OCI-LY7 (cell line): Measurements from ENCODE around the gene CARD19.

Experiments
- CTCF ChIP-seq: fragments of 200-600 bp; sonication (generic); conservative IDR thresholded peaks from 2 replicates; pipeline ENCODE4 v1.5.1; 2014; ENCODE audit warnings: mild to moderate bottlenecking, antibody characterized with exemption, low read length, moderate library complexity, mixed read lengths
- EZH2phosphoT487 ChIP-seq: fragments of 200-600 bp; sonication (generic); IDR thresholded peaks from 2 replicates; pipeline ENCODE4 v1.6.1; 2018; ENCODE audit warnings: low read depth, borderline replicate concordance, mild to moderate bottlenecking, mixed run types, antibody characterized with exemption, low read length, moderate library complexity, mixed read lengths

GRCh38 chr9:93059011-93059714, 36.9 kb upstream of the CARD19 start:
- no peak for TF ChIP-seq CTCF
- no peak for TF ChIP-seq EZH2phosphoT487
